ENCODE results near the gene RNF144A.

RNF144A gene

GRCh38 chr2:6948677-6949351 is 31.6 kb downstream of the RNF144A start:
- no peak for DNase-seq

- DNase-seq = no peak
These were observed 33.8 kb downstream of the RNF144A start for GRCh38 chr2:6951046-6951445.

- DNase-seq = no peak
These were observed 34.9 kb downstream of the RNF144A start for GRCh38 chr2:6952101-6952500.

- no peak for DNase-seq
These were observed 37.4 kb downstream of the RNF144A start for GRCh38 chr2:6954586-6954985.

GRCh38 chr2:6955511-6956136 is 38.4 kb downstream of the RNF144A start:
- no peak for DNase-seq

GRCh38 chr2:6956566-6956965 is 39.4 kb downstream of the RNF144A start:
- no peak for DNase-seq

GRCh38 chr2:6957031-6957714 is 40.0 kb downstream of the RNF144A start:
- no peak for DNase-seq

GRCh38 chr2:6957910-6958615 is 40.9 kb downstream of the RNF144A start:
- no peak for DNase-seq

GRCh38 chr2:6958616-6959235 is 41.5 kb downstream of the RNF144A start:
- DNase-seq = no peak

GRCh38 chr2:6959751-6960150 is 42.5 kb downstream of the RNF144A start:
- DNase-seq = no peak

- no peak for DNase-seq
These were observed 43.4 kb downstream of the RNF144A start for GRCh38 chr2:6960659-6961058.

GRCh38 chr2:6963727-6964126 is 46.5 kb downstream of the RNF144A start:
- no peak for DNase-seq

GRCh38 chr2:6965071-6965795 is 48.0 kb downstream of the RNF144A start:
- no peak for DNase-seq

- no peak for DNase-seq
These were observed 49.3 kb downstream of the RNF144A start for GRCh38 chr2:6966446-6966940.

GRCh38 chr2:6967301-6967700 is 50.1 kb downstream of the RNF144A start:
- no peak for DNase-seq

GRCh38 chr2:6968319-6969100 is 51.3 kb downstream of the RNF144A start:
- DNase-seq = no peak

GRCh38 chr2:6970551-6970950 is 53.3 kb downstream of the RNF144A start:
- no peak for DNase-seq

- DNase-seq = no peak
These were observed 53.8 kb downstream of the RNF144A start for GRCh38 chr2:6970976-6971480.

- DNase-seq = no peak
These were observed 54.3 kb downstream of the RNF144A start for GRCh38 chr2:6971502-6971901.

GRCh38 chr2:6972067-6972710 is 55.0 kb downstream of the RNF144A start:
- DNase-seq = no peak

All from T-helper 1 cell (primary cell).